Lower leg skin (tissue), 3 donors: ENCODE data around the gene CYP2D6.

Source experiments
- CTCF ChIP-seq, 3 donors: fragments of 450-650 bp; IDR thresholded peaks; one replicate each; pipeline ENCODE4 v1.5.1; 2016; ENCODE audit warnings: antibody characterized with exemption in 3 of 3, mild to moderate bottlenecking in 3 of 3, moderate library complexity in 2 of 3
- POLR2A ChIP-seq, 2 donors: fragments of 450-650 bp; IDR thresholded peaks; one replicate each; pipeline ENCODE4 v1.6.1; 2016 to 2017; ENCODE audit warnings: antibody characterized with exemption in 2 of 2, mild to moderate bottlenecking in 1 of 2, moderate library complexity in 1 of 2

- TF ChIP-seq CTCF (IDR thresholded peaks at IDR 0.05) (no peak), POLR2A (IDR thresholded peaks at IDR 0.05) (no peak)
These were observed 21.5 kb upstream of the CYP2D6 start for GRCh38 chr22:42151924-42152635.
